ENCODE data around the gene RNF220.

RNF220 gene

DNA sequence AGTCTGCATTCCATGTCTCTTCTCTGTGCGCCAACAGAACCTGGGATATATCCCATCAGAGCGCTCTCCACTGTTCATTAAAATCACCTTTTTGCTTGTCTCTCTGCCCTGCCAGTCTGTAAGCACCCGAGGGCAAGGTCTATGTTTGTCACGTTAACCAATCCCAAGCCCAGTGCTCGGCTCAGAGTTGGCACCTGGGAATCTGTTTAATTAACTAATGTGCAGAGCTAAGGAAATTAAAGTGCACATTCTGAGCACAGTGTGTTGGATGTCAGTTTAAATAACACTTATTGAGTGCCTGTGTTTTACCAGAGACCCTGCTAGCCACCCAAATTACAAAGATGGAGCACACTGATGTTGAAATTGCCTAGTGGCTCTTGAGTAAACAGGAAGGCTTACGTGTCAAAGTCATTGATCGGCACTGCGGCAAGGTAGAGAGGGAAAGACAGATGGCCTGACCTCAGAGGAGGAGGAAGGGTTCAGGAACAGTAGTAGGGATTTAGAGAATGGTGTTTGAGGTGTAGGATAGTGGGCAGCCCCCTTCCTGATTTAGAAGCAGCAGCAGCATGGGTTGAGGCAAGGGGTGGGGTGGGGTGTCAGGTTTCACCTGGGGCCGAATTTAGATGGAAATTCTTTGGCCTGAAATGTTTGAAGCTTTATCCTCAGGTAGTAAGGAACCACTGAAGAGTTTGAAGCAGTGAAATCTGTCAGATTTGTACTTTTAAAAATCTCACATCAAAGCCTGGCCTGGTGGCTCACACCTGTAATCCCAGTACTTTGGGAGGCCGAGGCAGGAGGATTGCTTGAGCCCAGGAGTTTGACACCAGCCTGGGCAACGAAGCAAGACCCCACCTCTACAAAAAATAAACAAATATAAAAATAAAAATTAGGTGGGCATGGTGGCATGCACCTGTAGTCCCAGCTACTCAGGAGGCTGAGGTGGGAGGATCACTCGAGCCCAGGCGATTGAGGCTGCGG is 277.1 kb downstream of the RNF220 start:
- H3K9me3 ChIP-seq (ENCODE audit: control insufficient read depth, insufficient read depth, low read length): no peaks in the 10 kb centered on the region
- no CpG with 5 or more reads among the region's 14 CpGs for WGBS (ENCODE audit: insufficient coverage, insufficient read length)
- H3K4me1 ChIP-seq (ENCODE audit: control insufficient read depth, insufficient read depth, low read length): peaks cover 6% of the 10 kb centered on the region; the same call in 1 of the 2 replicates
- DNase-seq (ENCODE audit: low read depth, low spot score): no peak
- H3K27me3 ChIP-seq (ENCODE audit: control insufficient read depth, insufficient read depth, low read length): no peaks in the 10 kb centered on the region
- H3K36me3 ChIP-seq (ENCODE audit: control insufficient read depth, insufficient read depth, low read length): no peaks in the 10 kb centered on the region
- no peak overlapping the region for H3K27ac ChIP-seq (ENCODE audit: low read length)
- H3K4me3 ChIP-seq (ENCODE audit: low read length): no peak overlapping the region

DNA sequence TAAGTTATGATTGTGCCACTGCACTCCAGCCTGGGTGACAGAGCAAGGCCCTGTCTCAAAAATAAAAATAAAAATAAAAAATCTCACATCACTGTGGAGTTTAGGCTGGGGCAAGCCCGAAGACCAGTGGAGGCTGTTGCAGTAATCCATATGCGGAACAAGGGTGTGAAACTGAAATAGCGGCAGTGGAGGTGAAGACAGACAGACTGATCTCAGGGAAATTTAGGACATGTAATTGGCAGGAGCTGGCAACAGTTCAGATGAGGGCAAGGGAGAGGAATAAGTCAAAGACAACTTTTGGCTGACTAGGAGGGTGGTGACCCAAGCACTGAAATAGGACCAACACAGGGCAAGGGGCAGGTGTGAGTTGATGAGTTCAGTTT is 277.8 kb downstream of the RNF220 start:
- WGBS (ENCODE audit: insufficient coverage, insufficient read length): no CpG with 5 or more reads among the region's 3 CpGs
- Histone ChIP-seq H3K27me3 (ENCODE audit: control insufficient read depth, insufficient read depth, low read length) (no peaks in the 10 kb centered on the region), H3K36me3 (ENCODE audit: control insufficient read depth, insufficient read depth, low read length) (no peaks in the 10 kb centered on the region), H3K27ac (ENCODE audit: low read length) (no peak overlapping the region), H3K4me1 (ENCODE audit: control insufficient read depth, insufficient read depth, low read length) (peaks cover 6% of the 10 kb centered on the region; the same call in 1 of the 2 replicates), H3K4me3 (ENCODE audit: low read length) (no peak overlapping the region), H3K9me3 (ENCODE audit: control insufficient read depth, insufficient read depth, low read length) (no peaks in the 10 kb centered on the region)
- no peak for DNase-seq (ENCODE audit: low read depth, low spot score)

DNA sequence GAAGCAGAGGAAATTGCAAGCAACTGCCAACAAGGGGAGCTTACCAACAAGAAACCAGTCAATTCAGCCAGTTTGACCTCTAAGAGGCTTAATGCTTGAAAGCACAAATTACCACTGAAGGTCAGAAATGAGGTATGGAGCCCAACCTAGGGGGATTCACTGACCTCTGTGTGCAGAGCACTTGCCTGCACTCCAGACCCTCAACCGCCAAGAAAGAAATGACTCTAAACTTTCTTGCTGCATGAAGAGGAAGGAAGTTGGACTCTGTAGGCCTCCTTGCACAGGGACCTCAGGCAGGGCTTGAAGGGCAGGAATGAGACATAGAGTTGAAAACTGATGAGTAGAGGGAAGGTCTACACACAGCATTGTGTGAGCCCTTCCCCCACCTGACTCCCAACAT is 279.5 kb downstream of the RNF220 start:
- Histone ChIP-seq H3K4me3 (ENCODE audit: low read length) (no peak overlapping the region), H3K4me1 (ENCODE audit: control insufficient read depth, insufficient read depth, low read length) (peaks cover 6% of the 10 kb centered on the region; the same call in 1 of the 2 replicates), H3K27ac (ENCODE audit: low read length) (no peak overlapping the region), H3K27me3 (ENCODE audit: control insufficient read depth, insufficient read depth, low read length) (no peaks in the 10 kb centered on the region), H3K9me3 (ENCODE audit: control insufficient read depth, insufficient read depth, low read length) (no peaks in the 10 kb centered on the region), H3K36me3 (ENCODE audit: control insufficient read depth, insufficient read depth, low read length) (no peaks in the 10 kb centered on the region)
- DNase-seq (ENCODE audit: low read depth, low spot score): no peak
- no CpG with 5 or more reads among the region's 1 CpG for WGBS (ENCODE audit: insufficient coverage, insufficient read length)

DNA sequence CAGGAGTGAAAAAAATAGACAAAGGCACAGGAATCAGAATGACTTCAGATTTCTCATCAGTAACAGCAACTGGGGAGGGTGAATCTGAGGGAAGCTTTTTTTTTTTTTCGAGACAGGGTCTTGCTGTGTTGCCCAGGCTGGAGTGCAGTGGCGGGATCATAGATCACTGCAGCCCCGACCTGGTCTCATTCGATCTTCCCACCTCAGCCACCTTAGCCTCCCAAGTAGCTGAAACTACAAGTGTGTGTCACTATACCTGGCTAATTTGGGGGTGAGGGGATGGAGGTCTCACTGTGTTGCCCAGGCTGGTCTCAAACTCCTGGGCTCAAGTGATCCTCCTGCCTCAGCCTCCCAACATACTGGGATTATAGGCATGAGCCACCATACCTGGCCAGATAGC is 280.2 kb downstream of the RNF220 start:
- no peaks in the 10 kb centered on the region for H3K36me3 ChIP-seq (ENCODE audit: control insufficient read depth, insufficient read depth, low read length)
- no peak overlapping the region for H3K4me3 ChIP-seq (ENCODE audit: low read length)
- H3K4me1 ChIP-seq (ENCODE audit: control insufficient read depth, insufficient read depth, low read length): peaks cover 6% of the 10 kb centered on the region; the same call in 1 of the 2 replicates
- no peak for DNase-seq (ENCODE audit: low read depth, low spot score)
- H3K27ac ChIP-seq (ENCODE audit: low read length): no peak overlapping the region
- no CpG with 5 or more reads among the region's 4 CpGs for WGBS (ENCODE audit: insufficient coverage, insufficient read length)
- H3K9me3 ChIP-seq (ENCODE audit: control insufficient read depth, insufficient read depth, low read length): no peaks in the 10 kb centered on the region
- no peaks in the 10 kb centered on the region for H3K27me3 ChIP-seq (ENCODE audit: control insufficient read depth, insufficient read depth, low read length)

DNA sequence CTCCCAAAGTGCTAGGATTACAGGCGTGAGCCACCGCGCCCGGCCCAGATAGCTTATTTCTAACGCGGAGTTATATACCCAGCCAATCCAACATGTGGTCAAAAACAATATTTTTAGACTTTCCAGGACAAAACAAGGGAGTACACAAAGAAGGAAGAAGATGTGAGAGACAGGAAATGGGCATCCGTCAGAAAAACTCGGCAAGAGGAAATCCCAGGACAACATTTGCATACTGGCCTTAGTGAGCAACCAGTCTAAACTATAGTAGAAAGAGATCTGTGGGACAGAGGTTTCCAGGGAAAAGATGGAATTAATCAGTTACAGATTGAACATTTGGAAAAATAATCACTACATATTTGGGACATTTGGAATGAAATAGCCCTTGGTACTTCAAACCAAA is 280.8 kb downstream of the RNF220 start:
- no peaks in the 10 kb centered on the region for H3K9me3 ChIP-seq (ENCODE audit: control insufficient read depth, insufficient read depth, low read length)
- no peaks in the 10 kb centered on the region for H3K27me3 ChIP-seq (ENCODE audit: control insufficient read depth, insufficient read depth, low read length)
- no peaks in the 10 kb centered on the region for H3K36me3 ChIP-seq (ENCODE audit: control insufficient read depth, insufficient read depth, low read length)
- no peak for DNase-seq (ENCODE audit: low read depth, low spot score)
- peaks cover 6% of the 10 kb centered on the region; the same call in 1 of the 2 replicates for H3K4me1 ChIP-seq (ENCODE audit: control insufficient read depth, insufficient read depth, low read length)
- WGBS (ENCODE audit: insufficient coverage, insufficient read length): no CpG with 5 or more reads among the region's 8 CpGs
- H3K27ac ChIP-seq (ENCODE audit: low read length): no peak overlapping the region
- no peak overlapping the region for H3K4me3 ChIP-seq (ENCODE audit: low read length)

DNA sequence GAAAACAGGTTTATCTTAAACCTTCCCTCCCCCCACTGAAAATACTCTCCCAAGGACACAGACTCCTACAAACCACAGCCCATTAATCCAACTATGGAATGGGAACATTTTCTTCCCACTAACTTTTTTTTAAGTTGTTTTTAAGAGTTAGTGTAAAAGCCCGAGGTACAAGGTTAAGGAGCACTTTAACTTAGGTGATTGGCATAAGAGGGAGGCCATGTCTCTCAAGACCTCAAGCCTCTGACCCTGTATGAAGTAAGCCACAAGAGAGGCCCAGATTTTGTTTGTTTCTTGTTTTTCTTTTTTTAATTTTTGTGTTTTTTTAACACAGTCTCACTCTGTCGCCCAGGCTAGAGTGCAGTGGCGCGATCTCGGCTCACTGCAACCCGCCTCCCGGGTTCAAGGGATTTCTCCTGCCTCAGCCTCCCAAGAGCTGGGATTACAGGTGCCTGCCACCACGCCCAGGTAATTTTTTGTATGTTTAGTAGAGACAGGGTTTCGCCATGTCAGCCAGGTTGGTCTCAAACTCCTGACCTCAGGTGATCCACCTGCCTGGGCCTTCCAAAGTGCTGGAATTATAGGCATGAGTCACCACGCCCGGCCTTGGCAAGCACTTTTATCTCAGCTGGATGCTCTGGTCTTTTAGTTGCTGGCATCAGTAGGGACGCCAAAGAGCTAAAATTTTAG is 283.8 kb downstream of the RNF220 start:
- Histone ChIP-seq H3K4me1 (ENCODE audit: control insufficient read depth, insufficient read depth, low read length) (no peaks in the 10 kb centered on the region; the same call in 1 of the 2 replicates), H3K27me3 (ENCODE audit: control insufficient read depth, insufficient read depth, low read length) (no peaks in the 10 kb centered on the region), H3K27ac (ENCODE audit: low read length) (no peak overlapping the region), H3K9me3 (ENCODE audit: control insufficient read depth, insufficient read depth, low read length) (no peaks in the 10 kb centered on the region), H3K4me3 (ENCODE audit: low read length) (no peak overlapping the region), H3K36me3 (ENCODE audit: control insufficient read depth, insufficient read depth, low read length) (no peaks in the 10 kb centered on the region)
- no CpG with 5 or more reads among the region's 12 CpGs for WGBS (ENCODE audit: insufficient coverage, insufficient read length)
- DNase-seq (ENCODE audit: low read depth, low spot score): no peak

DNA sequence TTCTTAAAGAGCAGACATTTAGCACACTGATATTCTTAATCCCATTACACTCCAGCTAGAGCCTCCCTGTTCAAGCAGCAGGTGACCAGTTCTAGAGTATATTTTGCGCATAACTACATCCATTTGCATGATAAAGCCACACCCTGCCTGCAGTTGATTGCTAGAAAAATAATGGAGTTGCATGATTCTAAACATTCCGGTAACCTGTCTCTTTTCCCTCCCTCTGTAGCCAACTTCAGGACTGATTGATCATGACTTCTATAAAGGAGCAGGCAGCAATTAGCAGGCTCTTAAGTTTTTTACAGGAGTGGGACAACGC is 284.4 kb downstream of the RNF220 start:
- H3K27me3 ChIP-seq (ENCODE audit: control insufficient read depth, insufficient read depth, low read length): no peaks in the 10 kb centered on the region
- WGBS (ENCODE audit: insufficient coverage, insufficient read length): no CpG with 5 or more reads among the region's 3 CpGs
- DNase-seq (ENCODE audit: low read depth, low spot score): no peak
- no peaks in the 10 kb centered on the region for H3K36me3 ChIP-seq (ENCODE audit: control insufficient read depth, insufficient read depth, low read length)
- no peak overlapping the region for H3K4me3 ChIP-seq (ENCODE audit: low read length)
- H3K9me3 ChIP-seq (ENCODE audit: control insufficient read depth, insufficient read depth, low read length): no peaks in the 10 kb centered on the region
- no peak overlapping the region for H3K27ac ChIP-seq (ENCODE audit: low read length)
- no peaks in the 10 kb centered on the region; the same call in 1 of the 2 replicates for H3K4me1 ChIP-seq (ENCODE audit: control insufficient read depth, insufficient read depth, low read length)

DNA sequence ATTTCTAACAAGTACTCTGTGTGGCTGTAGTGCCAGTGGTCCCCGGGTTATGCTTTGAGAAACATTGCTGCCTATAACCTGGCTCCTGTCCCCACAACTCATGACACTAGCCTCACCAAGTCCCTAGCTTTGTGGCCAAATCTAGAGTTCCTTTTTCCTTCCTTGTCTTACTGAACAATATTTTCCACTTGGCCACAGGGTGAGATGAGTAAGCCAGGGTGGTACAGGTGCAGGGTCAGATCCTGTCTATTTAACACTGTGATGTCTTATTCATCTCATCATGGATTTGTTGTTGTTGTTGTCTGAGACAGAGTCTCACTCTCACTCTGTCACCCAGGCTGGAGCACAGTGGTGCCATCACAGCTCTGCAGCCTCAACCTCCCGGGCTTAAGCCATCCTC is 288.1 kb downstream of the RNF220 start:
- WGBS (ENCODE audit: insufficient coverage, insufficient read length): no CpG with 5 or more reads among the region's 2 CpGs
- no peak overlapping the region for H3K4me3 ChIP-seq (ENCODE audit: low read length)
- no peaks in the 10 kb centered on the region for H3K9me3 ChIP-seq (ENCODE audit: control insufficient read depth, insufficient read depth, low read length)
- H3K36me3 ChIP-seq (ENCODE audit: control insufficient read depth, insufficient read depth, low read length): no peaks in the 10 kb centered on the region
- H3K27ac ChIP-seq (ENCODE audit: low read length): no peak overlapping the region
- DNase-seq (ENCODE audit: low read depth, low spot score): no peak
- no peaks in the 10 kb centered on the region for H3K27me3 ChIP-seq (ENCODE audit: control insufficient read depth, insufficient read depth, low read length)
- no peaks in the 10 kb centered on the region for H3K4me1 ChIP-seq (ENCODE audit: control insufficient read depth, insufficient read depth, low read length)

DNA sequence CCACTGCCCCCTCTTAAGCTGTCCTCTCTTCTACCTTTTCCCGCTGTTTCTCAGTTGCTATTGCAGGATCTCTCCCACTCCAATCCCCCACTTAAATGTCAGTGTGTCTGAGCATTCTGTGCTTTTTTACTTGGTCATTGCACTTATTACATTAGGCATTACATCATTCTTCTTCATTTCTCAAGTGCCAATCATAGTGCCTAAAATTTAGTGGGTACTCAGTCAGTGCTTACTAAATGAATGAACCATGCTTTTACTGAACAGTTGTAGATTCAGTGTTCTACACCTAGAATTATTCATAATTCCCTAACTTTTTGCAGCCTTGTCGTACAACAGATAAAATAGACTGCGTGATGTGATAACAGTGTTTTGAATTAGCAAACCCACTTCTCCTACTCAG is 288.8 kb downstream of the RNF220 start:
- no CpG with 5 or more reads among the region's 3 CpGs for WGBS (ENCODE audit: insufficient coverage, insufficient read length)
- no peak for DNase-seq (ENCODE audit: low read depth, low spot score)
- no peak overlapping the region for H3K27ac ChIP-seq (ENCODE audit: low read length)
- H3K27me3 ChIP-seq (ENCODE audit: control insufficient read depth, insufficient read depth, low read length): no peaks in the 10 kb centered on the region
- no peak overlapping the region for H3K4me3 ChIP-seq (ENCODE audit: low read length)
- no peaks in the 10 kb centered on the region for H3K4me1 ChIP-seq (ENCODE audit: control insufficient read depth, insufficient read depth, low read length)
- H3K36me3 ChIP-seq (ENCODE audit: control insufficient read depth, insufficient read depth, low read length): no peaks in the 10 kb centered on the region
- no peaks in the 10 kb centered on the region for H3K9me3 ChIP-seq (ENCODE audit: control insufficient read depth, insufficient read depth, low read length)

DNA sequence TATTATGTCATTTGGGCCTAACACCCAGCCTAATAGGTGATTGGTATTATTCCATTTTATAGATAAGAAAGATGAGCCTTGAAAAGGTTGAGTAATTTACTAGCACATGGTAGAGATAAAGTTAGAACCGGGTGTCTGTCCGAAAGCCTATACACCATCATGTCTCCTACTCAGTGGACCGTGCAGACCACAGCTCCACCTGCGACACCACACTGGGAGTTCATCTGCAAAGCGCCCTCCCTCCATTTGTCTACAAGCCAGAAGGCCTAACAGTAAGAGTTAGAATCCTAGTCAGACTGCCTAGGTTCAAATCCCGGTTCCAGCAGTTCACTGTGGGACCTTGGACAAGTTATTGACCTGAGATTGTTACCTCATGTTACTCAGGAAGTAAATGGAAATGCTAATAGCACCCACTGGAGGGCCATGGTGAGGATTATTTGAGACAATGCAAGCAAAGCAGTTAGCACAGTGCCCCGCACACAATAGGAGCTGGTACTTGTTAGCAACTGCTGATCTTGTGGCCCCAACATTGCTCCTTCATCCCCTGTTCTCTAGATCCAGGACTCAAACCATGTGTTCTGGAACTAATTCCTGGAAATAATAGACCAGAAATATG is 289.9 kb downstream of the RNF220 start:
- H3K4me1 ChIP-seq (ENCODE audit: control insufficient read depth, insufficient read depth, low read length): no peaks in the 10 kb centered on the region
- no peaks in the 10 kb centered on the region for H3K36me3 ChIP-seq (ENCODE audit: control insufficient read depth, insufficient read depth, low read length)
- WGBS (ENCODE audit: insufficient coverage, insufficient read length): no CpG with 5 or more reads among the region's 7 CpGs
- no peak overlapping the region for H3K27ac ChIP-seq (ENCODE audit: low read length)
- no peaks in the 10 kb centered on the region for H3K27me3 ChIP-seq (ENCODE audit: control insufficient read depth, insufficient read depth, low read length)
- no peaks in the 10 kb centered on the region for H3K9me3 ChIP-seq (ENCODE audit: control insufficient read depth, insufficient read depth, low read length)
- no peak overlapping the region for H3K4me3 ChIP-seq (ENCODE audit: low read length)
- no peak for DNase-seq (ENCODE audit: low read depth, low spot score)
